ENCODE data around the gene TBCE. TPM values are rescaled to one million over a fixed set of nuclear protein-coding genes. Genes with fewer than 3 reads are reported as not detected.

Gene TBCE
- total RNA-seq, 4 donors from 2014 or later = 16.8 to 59.1 (median 23.9) TPM

DNA sequence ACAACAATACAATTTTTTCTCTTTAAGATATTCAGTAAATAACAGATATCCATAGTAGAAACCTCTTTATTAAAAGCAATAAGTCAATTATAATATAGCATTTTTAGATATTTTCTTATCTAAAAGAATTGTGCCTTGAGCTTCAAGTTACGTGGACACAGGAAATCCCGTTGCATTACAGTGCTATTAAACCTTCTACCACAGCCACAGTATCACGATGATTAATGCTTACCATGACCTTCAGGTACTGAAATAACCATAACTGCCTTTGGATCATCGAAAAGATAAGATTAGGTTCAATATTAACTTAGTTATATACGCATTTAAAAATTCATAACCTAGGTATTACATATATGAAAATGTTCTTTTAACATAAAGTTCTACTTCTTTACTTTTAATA is 119.1 kb downstream of the TBCE start:
- in situ Hi-C loops (cut with MboI; ENCODE audit: low pct_ligation_motif_present in 1 of 4, low pct_unique_long_range_greater_than_20kb in 1 of 4, low sequenced_read_pairs in 3 of 4) = no loop called here
- H3K27ac ChIP-seq = no peak overlapping the region
- H3K27me3 ChIP-seq = no peaks in the 10 kb centered on the region
- TF ChIP-seq POLR2AphosphoS5 (IDR thresholded peaks at IDR 0.05) = no peak
- no peak for TF ChIP-seq EP300 (IDR thresholded peaks at IDR 0.05; ENCODE audit: low read depth)
- no peak for TF ChIP-seq POLR2A (IDR thresholded peaks at IDR 0.05)
- TF ChIP-seq, protein P1, sequence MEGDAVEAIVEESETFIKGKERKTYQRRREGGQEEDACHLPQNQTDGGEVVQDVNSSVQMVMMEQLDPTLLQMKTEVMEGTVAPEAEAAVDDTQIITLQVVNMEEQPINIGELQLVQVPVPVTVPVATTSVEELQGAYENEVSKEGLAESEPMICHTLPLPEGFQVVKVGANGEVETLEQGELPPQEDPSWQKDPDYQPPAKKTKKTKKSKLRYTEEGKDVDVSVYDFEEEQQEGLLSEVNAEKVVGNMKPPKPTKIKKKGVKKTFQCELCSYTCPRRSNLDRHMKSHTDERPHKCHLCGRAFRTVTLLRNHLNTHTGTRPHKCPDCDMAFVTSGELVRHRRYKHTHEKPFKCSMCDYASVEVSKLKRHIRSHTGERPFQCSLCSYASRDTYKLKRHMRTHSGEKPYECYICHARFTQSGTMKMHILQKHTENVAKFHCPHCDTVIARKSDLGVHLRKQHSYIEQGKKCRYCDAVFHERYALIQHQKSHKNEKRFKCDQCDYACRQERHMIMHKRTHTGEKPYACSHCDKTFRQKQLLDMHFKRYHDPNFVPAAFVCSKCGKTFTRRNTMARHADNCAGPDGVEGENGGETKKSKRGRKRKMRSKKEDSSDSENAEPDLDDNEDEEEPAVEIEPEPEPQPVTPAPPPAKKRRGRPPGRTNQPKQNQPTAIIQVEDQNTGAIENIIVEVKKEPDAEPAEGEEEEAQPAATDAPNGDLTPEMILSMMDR (IDR thresholded peaks at IDR 0.05) = no peak
- H3K4me1 ChIP-seq = no peaks in the 10 kb centered on the region
- 65 to 80% methylated on average over 5 of the region's 5 CpGs for WGBS, 2 donors (ENCODE audit: low coverage in 1 of 2)
- no peaks in the 10 kb centered on the region for H3K9me3 ChIP-seq
- no peak overlapping the region for H3K4me3 ChIP-seq
- intact Hi-C loops (cut with DNase I; ENCODE audit: low total_unique reads) = no loop called here
- no peak for DNase-seq
- H3K36me3 ChIP-seq = peaks cover 0 to 23% (median 9%) of the 10 kb centered on the region in 4 donors

DNA sequence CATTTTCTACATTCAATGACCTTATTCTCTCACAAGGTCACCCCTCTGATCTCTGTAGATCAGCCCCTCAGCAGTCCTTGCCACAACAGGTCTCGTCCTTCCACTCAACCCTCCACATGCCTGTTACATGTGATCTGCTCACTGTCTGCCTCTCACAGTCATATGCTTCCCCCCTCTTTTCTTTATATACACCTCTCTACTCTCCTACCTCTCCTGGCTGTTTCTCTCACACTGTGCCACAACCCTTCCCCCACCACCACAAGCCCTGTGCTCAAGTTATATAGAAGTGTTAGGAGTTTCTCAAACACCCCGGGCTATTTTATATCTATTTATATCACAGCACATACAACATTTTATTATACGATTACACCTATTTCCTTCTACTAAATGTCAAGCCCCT is 124.4 kb downstream of the TBCE start:
- H3K4me1 ChIP-seq = no peaks in the 10 kb centered on the region
- in situ Hi-C loops (cut with MboI; ENCODE audit: low pct_ligation_motif_present in 1 of 4, low pct_unique_long_range_greater_than_20kb in 1 of 4, low sequenced_read_pairs in 3 of 4) (no loop called here), intact Hi-C loops (cut with DNase I; ENCODE audit: low total_unique reads) (no loop called here)
- no peak overlapping the region for H3K27ac ChIP-seq
- H3K36me3 ChIP-seq = peaks cover 0 to 21% (median 9%) of the 10 kb centered on the region in 4 donors
- TF ChIP-seq POLR2AphosphoS5 (IDR thresholded peaks at IDR 0.05) = no peak
- 69 to 80% methylated on average over 3 of the region's 3 CpGs for WGBS, 2 donors (ENCODE audit: low coverage in 1 of 2)
- no peak for DNase-seq
- H3K9me3 ChIP-seq = no peaks in the 10 kb centered on the region
- no peaks in the 10 kb centered on the region for H3K27me3 ChIP-seq
- no peak overlapping the region for H3K4me3 ChIP-seq

DNA sequence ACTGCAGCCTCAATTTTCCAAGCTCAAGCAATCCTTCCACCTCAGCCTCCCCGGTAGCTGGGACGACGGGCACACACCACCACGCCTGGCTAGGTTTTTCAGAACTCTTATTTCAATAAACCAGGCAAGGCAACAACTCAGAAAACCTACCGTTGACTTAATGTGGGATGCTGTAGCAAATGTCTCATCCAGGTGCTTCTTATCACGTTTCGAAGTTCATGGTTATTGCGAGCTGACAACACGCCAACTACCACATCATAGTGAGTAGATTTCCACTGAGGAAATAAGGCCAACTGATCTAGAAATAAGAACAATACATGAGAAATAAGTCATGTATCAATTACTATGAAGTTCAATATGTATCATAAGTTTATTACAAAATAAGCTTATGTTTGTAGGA is 127.3 kb downstream of the TBCE start:
- H3K4me3 ChIP-seq = no peak overlapping the region
- no peak for DNase-seq
- H3K27ac ChIP-seq = no peak overlapping the region
- intact Hi-C loops (cut with DNase I; ENCODE audit: low total_unique reads) = no loop called here
- in situ Hi-C loops (cut with MboI; ENCODE audit: low pct_ligation_motif_present in 1 of 4, low pct_unique_long_range_greater_than_20kb in 1 of 4, low sequenced_read_pairs in 3 of 4) = no loop called here
- WGBS, 2 donors (ENCODE audit: low coverage in 1 of 2) = 82 to 91% methylated on average over 9 of the region's 9 CpGs
- H3K4me1 ChIP-seq = no peaks in the 10 kb centered on the region
- peaks cover 0 to 21% (median 9%) of the 10 kb centered on the region in 4 donors for H3K36me3 ChIP-seq
- H3K27me3 ChIP-seq = no peaks in the 10 kb centered on the region
- TF ChIP-seq EP300 (IDR thresholded peaks at IDR 0.05; ENCODE audit: low read depth) (no peak), POLR2AphosphoS5 (IDR thresholded peaks at IDR 0.05) (no peak), POLR2A (IDR thresholded peaks at IDR 0.05) (no peak)
- TF ChIP-seq, protein P1 (IDR thresholded peaks at IDR 0.05) = no peak
- no peaks in the 10 kb centered on the region for H3K9me3 ChIP-seq

DNA sequence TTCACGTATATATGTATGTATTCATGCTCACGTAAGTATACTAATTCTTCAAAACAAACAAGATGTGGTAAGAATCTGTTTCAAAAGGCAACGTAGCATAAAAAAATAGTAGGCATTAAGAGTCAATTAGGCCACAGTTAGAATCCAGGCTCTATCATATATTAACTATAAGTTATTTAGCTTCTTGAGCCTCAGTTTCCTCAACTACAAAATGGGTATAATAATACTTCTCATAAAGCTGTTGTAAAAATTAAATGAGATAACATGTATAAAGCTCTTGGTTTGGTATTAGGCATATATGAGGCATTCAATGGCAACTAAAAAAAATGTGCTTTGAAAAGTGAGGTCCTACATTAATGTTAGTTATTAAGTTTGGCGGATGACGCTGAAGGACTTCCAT is 127.8 kb downstream of the TBCE start:
- intact Hi-C loops (cut with DNase I; ENCODE audit: low total_unique reads) (no loop called here), in situ Hi-C loops (cut with MboI; ENCODE audit: low pct_ligation_motif_present in 1 of 4, low pct_unique_long_range_greater_than_20kb in 1 of 4, low sequenced_read_pairs in 3 of 4) (no loop called here)
- Histone ChIP-seq H3K27ac (no peak overlapping the region), H3K36me3 (peaks cover 0 to 21% (median 9%) of the 10 kb centered on the region in 4 donors), H3K4me1 (no peaks in the 10 kb centered on the region), H3K27me3 (no peaks in the 10 kb centered on the region), H3K9me3 (no peaks in the 10 kb centered on the region), H3K4me3 (no peak overlapping the region)
- no peak for TF ChIP-seq POLR2AphosphoS5 (IDR thresholded peaks at IDR 0.05)
- no peak for TF ChIP-seq POLR2A (IDR thresholded peaks at IDR 0.05)
- TF ChIP-seq EP300 (IDR thresholded peaks at IDR 0.05; ENCODE audit: low read depth) = no peak
- TF ChIP-seq, protein P1 (IDR thresholded peaks at IDR 0.05) = no peak
- WGBS, 2 donors (ENCODE audit: low coverage in 1 of 2) = 95 to 96% methylated on average over 5 of the region's 5 CpGs
- no peak for DNase-seq

DNA sequence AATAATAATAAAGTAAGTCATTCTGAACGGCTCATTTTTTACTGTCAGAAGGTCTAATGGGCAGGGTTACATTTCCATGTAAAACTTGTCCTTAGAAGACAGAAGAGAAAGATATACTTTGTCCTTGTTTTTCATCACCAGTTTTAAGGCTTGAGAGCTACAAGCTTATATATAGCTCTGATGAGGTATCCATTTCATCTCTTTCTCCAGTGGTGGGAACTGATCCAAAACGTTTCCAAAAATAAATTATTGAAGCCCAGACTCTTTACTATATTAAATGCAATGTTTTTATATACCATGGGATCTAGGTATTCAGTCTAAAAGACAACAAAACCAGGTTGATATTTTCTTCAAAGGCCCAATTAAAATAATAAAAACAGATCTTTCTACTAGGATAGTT is 128.3 kb downstream of the TBCE start:
- DNase-seq = no peak
- intact Hi-C loops (cut with DNase I; ENCODE audit: low total_unique reads) (no loop called here), in situ Hi-C loops (cut with MboI; ENCODE audit: low pct_ligation_motif_present in 1 of 4, low pct_unique_long_range_greater_than_20kb in 1 of 4, low sequenced_read_pairs in 3 of 4) (no loop called here)
- Histone ChIP-seq H3K4me3 (no peak overlapping the region), H3K9me3 (no peaks in the 10 kb centered on the region), H3K4me1 (peaks cover 0 to 2% (median 0%) of the 10 kb centered on the region in 4 donors), H3K36me3 (peaks cover 0 to 21% (median 9%) of the 10 kb centered on the region in 4 donors), H3K27ac (no peak overlapping the region), H3K27me3 (no peaks in the 10 kb centered on the region)
- WGBS, 2 donors (ENCODE audit: low coverage in 1 of 2) = 72 to 84% methylated on average over 2 of the region's 2 CpGs
- TF ChIP-seq, protein P1 (IDR thresholded peaks at IDR 0.05) = no peak
- TF ChIP-seq POLR2AphosphoS5 (IDR thresholded peaks at IDR 0.05) (no peak), POLR2A (IDR thresholded peaks at IDR 0.05) (no peak), EP300 (IDR thresholded peaks at IDR 0.05; ENCODE audit: low read depth) (no peak)
